CD4-positive, CD25-positive, alpha-beta regulatory T cell (primary cell): ENCODE data around the gene DTD1. TPM values are rescaled to one million over a fixed set of nuclear protein-coding genes. Genes with fewer than 3 reads are reported as not detected.

Experiments
- ATAC-seq, 2 donors: fragments of 150-1000 bp; cut with Tn5 transposase; one replicate each; pipeline ENCODE4 v1.10.0; 2021; ENCODE audit warnings: low read depth in 2 of 2, moderate number of reproducible peaks in 2 of 2, moderate library complexity in 1 of 2
- DNase-seq, 3 donors: peaks; one replicate each; pipeline versions ENCODE4 v3.0.0 to v3.0.0-alpha.2; 2012 to 2022; ENCODE audit warnings: mixed read lengths in 1 of 3
- H3K27ac ChIP-seq: one replicate; pipeline ENCODE4 v1.7.0; 2013; ENCODE audit warnings: mild to moderate bottlenecking, low read length; ENCODE audit not compliant: insufficient read depth, poor library complexity, severe bottlenecking
- H3K27me3 ChIP-seq: one replicate; pipeline ENCODE4 v1.7.0; 2013; ENCODE audit warnings: low read length; ENCODE audit not compliant: control insufficient read depth, insufficient read depth
- H3K36me3 ChIP-seq: one replicate; pipeline ENCODE4 v1.7.0; 2013; ENCODE audit warnings: mild to moderate bottlenecking, low read length, moderate library complexity; ENCODE audit not compliant: control insufficient read depth, insufficient read depth
- H3K4me1 ChIP-seq: 2 replicates; pipeline ENCODE4 v1.7.0; 2013; ENCODE audit warnings: mild to moderate bottlenecking, low read length; ENCODE audit not compliant: insufficient read depth, control insufficient read depth, poor library complexity, severe bottlenecking
- H3K4me3 ChIP-seq: one replicate; pipeline ENCODE4 v1.7.0; 2013; ENCODE audit warnings: low read depth, mild to moderate bottlenecking, low read length, moderate library complexity
- H3K9me3 ChIP-seq, 2 experiments: 1 replicate in 1 of 2; 2 replicates in 1 of 2; pipeline ENCODE4 v1.7.0; 2013; ENCODE audit warnings: low read length in 2 of 2, mild to moderate bottlenecking in 1 of 2, moderate library complexity in 1 of 2; ENCODE audit not compliant: control insufficient read depth in 2 of 2
- H3K27ac Mint-ChIP-seq, 3 donors: one replicate each; pipeline ENCODE4 v1.8.0; 2020 to 2022; ENCODE audit warnings: mild to moderate bottlenecking in 3 of 3, mixed read lengths in 3 of 3, moderate library complexity in 2 of 3
- H3K27me3 Mint-ChIP-seq: one replicate; pipeline ENCODE4 v1.8.0; 2022; ENCODE audit warnings: mild to moderate bottlenecking, mixed read lengths
- H3K36me3 Mint-ChIP-seq: one replicate; pipeline ENCODE4 v1.8.0; 2020; ENCODE audit warnings: mixed read lengths
- H3K4me1 Mint-ChIP-seq, 4 donors: one replicate each; pipeline ENCODE4 v1.8.0; 2020 to 2022; ENCODE audit warnings: mixed read lengths in 4 of 4, mild to moderate bottlenecking in 1 of 4
- H3K4me3 Mint-ChIP-seq, 4 donors: one replicate each; pipeline ENCODE4 v1.8.0; 2020 to 2022; ENCODE audit warnings: mild to moderate bottlenecking in 4 of 4, mixed read lengths in 4 of 4, moderate library complexity in 3 of 4
- H3K9me3 Mint-ChIP-seq, 7 donors: one replicate each; pipeline ENCODE4 v1.8.0; 2020 to 2022; ENCODE audit warnings: mixed read lengths in 7 of 7, mild to moderate bottlenecking in 3 of 7, moderate library complexity in 2 of 7
- polyA plus RNA-seq, 4 donors: library from polyadenylated mRNA; unstranded; fragments of 300-500 nt; fragmentation: Illumina TruSeq; gene quantifications; one replicate each; pipeline ENCODE4 v1.2.3, GENCODE V29; 2021
- total RNA-seq: library from RNA; stranded (reverse); gene quantifications from one replicate; pipeline ENCODE4 v1.2.3, GENCODE V29; 2022

The DTD1 gene
- total and polyA plus RNA-seq, 5 donors from 2014 or later, result 16.5 to 47.2 (median 44.4) TPM

DNA sequence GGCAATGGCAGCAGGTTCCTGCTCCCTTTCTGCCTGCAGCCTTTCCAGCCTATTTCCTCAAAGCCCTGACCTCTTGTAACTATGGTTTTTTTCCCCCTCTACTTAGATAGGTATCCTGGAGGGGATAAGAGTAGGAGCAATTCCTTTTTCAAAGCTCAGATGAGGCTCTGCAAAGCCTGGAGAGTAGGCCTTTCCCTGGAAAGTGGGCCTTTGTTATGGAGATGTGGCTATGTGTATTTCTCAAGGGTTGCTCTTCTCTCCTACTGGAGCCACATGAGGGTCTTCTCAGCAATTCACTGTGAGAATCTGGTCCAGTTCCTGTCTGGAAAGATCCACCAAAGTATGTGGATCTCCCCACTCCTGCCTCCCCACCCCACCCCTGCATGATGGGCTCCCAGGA lies 96.0 kb downstream of the DTD1 start:
- no peaks in the 10 kb centered on the region for H3K4me1 ChIP-seq
- no peak overlapping the region for H3K27ac Mint-ChIP-seq

DNA sequence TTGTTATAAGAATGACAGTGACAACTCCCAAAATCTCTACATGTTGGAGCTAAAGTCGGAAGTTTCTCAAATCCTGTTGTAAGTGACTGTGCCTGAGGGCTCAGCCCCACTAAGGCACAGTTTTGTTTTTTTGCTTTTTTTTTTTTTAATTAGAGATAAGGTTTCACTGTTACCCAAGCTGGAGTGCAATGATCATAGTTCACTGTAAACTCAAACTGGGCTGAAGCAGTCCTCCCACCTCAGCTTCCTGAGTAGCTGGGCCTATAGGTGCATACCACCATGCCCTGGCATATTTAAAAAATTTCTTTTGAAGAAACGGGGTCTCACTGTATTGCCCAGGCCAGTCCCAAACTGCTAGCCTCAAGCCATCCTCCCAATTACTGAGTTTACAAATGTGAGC lies 96.9 kb downstream of the DTD1 start:
- Mint-ChIP-seq H3K4me1 (peaks cover 0 to 9% (median 8%) of the 10 kb centered on the region in 4 donors), H3K27ac (no peak overlapping the region), H3K36me3 (peaks cover 14% of the 10 kb centered on the region), H3K9me3 (peaks cover 0 to 1% (median 0%) of the 10 kb centered on the region in 7 donors), H3K27me3 (no peaks in the 10 kb centered on the region), H3K4me3 (no peak overlapping the region)
- Histone ChIP-seq H3K27ac (no peak overlapping the region), H3K27me3 (no peaks in the 10 kb centered on the region), H3K4me3 (no peak overlapping the region), H3K9me3 (no peaks in the 10 kb centered on the region), H3K4me1 (no peaks in the 10 kb centered on the region), H3K36me3 (no peaks in the 10 kb centered on the region)
- ATAC-seq (no peak), DNase-seq (no peak)

More for the DNA sequence above, 96.0 kb downstream of the DTD1 start:
- peaks cover 15% of the 10 kb centered on the region for H3K36me3 Mint-ChIP-seq
- no peaks in the 10 kb centered on the region for H3K9me3 ChIP-seq
- no peaks in the 10 kb centered on the region for H3K27me3 ChIP-seq
- no peak overlapping the region for H3K27ac ChIP-seq
- H3K4me3 ChIP-seq, result no peak overlapping the region
- peaks cover 0 to 1% (median 0%) of the 10 kb centered on the region in 7 donors for H3K9me3 Mint-ChIP-seq
- no peak for DNase-seq
- H3K4me1 Mint-ChIP-seq, result peaks cover 0 to 18% (median 12%) of the 10 kb centered on the region in 4 donors
- no peak for ATAC-seq
- H3K4me3 Mint-ChIP-seq, result no peak overlapping the region
- no peaks in the 10 kb centered on the region for H3K36me3 ChIP-seq
- no peaks in the 10 kb centered on the region for H3K27me3 Mint-ChIP-seq

DNA sequence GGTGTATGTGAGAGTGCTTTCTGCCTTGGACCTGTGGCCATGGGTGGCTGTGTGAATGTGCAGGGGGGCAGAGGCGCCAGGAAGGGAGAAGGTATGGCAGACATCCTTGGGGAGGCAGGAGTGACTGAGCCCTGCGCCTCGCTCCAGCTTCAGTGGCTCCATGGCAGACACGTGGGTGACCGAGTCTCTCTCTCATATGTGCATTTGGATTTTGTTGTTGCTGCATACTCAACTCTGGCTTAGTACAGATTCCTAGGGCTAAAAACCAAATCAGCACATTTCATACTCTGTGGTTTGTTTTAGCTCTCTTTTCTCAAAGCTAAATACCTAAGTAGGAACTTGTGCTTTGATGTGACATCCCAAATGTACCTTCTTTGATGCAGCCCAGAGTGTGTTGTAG lies 97.6 kb downstream of the DTD1 start:
- no peaks in the 10 kb centered on the region for H3K4me1 ChIP-seq
- H3K9me3 Mint-ChIP-seq, result peaks cover 0 to 3% (median 0%) of the 10 kb centered on the region in 7 donors
- no peak overlapping the region for H3K27ac Mint-ChIP-seq
- peaks cover 0 to 12% (median 8%) of the 10 kb centered on the region in 4 donors for H3K4me1 Mint-ChIP-seq
- ATAC-seq (no peak), DNase-seq (no peak)
- H3K4me3 ChIP-seq, result no peak overlapping the region
- no peak overlapping the region for H3K27ac ChIP-seq
- no peaks in the 10 kb centered on the region for H3K36me3 ChIP-seq
- H3K4me3 Mint-ChIP-seq, result no peak overlapping the region
- H3K36me3 Mint-ChIP-seq, result peaks cover 11% of the 10 kb centered on the region
- no peaks in the 10 kb centered on the region for H3K27me3 Mint-ChIP-seq
- H3K27me3 ChIP-seq, result no peaks in the 10 kb centered on the region
- H3K9me3 ChIP-seq, result no peaks in the 10 kb centered on the region

DNA sequence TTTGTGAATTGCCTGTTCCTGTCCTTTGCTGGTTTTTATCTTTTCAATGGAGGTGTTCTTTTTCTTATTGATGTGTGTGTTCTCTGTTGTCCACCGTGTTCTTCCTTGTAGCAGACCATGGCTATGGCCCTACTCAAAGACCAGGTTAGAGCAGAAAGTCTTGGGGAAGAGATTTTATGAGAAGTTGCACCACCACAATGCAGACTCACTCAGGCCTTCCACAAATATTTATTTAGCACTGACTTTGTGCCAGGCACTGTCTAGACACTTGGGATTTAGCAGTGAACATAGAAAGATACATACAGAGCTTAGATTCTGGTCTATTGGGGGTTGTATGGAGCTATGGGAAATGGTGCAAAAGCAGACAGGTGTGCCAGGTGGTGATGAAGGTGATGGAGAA lies 98.8 kb downstream of the DTD1 start:
- Histone ChIP-seq H3K27ac (no peak overlapping the region), H3K27me3 (no peaks in the 10 kb centered on the region), H3K4me3 (no peak overlapping the region), H3K4me1 (no peaks in the 10 kb centered on the region), H3K9me3 (no peaks in the 10 kb centered on the region), H3K36me3 (no peaks in the 10 kb centered on the region)
- DNase-seq (no peak), ATAC-seq (no peak)
- Mint-ChIP-seq H3K4me3 (no peak overlapping the region), H3K9me3 (peaks cover 0 to 4% (median 0%) of the 10 kb centered on the region in 7 donors), H3K27me3 (no peaks in the 10 kb centered on the region), H3K4me1 (peaks cover 0 to 9% (median 7%) of the 10 kb centered on the region in 4 donors), H3K36me3 (peaks cover 7% of the 10 kb centered on the region), H3K27ac (peak overlapping the region in 2 of 3 donors; percentile 20 to 27)

DNA sequence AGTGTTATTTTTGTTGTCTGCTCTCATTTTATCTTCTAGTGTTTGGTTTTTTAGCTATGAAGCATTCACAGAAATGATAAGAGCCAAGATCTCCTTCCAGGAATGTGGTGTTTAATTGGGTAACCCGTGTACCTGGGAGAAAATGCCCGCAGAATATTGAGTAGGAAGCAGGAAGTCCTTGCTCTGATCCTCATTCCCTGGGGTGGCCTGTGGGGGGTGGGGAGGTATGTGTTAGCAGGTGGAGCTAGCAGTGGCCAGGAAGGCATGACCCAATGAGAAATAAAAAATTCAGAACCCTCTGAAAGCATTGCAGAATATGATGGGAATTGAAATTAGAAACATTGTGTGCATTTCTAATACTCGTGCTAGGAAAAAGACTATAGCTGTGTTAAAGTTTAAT lies 100.8 kb downstream of the DTD1 start:
- Mint-ChIP-seq H3K27ac (peak overlapping the region in 2 of 3 donors; percentile 9 to 49), H3K27me3 (no peaks in the 10 kb centered on the region), H3K9me3 (peaks cover 0 to 4% (median 0%) of the 10 kb centered on the region in 7 donors), H3K36me3 (peaks cover 7% of the 10 kb centered on the region), H3K4me3 (no peak overlapping the region), H3K4me1 (peaks cover 0 to 9% (median 7%) of the 10 kb centered on the region in 4 donors)
- ATAC-seq (no peak), DNase-seq (no peak)
- Histone ChIP-seq H3K27ac (no peak overlapping the region), H3K9me3 (no peaks in the 10 kb centered on the region), H3K36me3 (no peaks in the 10 kb centered on the region), H3K4me3 (no peak overlapping the region), H3K27me3 (no peaks in the 10 kb centered on the region), H3K4me1 (no peaks in the 10 kb centered on the region)

DNA sequence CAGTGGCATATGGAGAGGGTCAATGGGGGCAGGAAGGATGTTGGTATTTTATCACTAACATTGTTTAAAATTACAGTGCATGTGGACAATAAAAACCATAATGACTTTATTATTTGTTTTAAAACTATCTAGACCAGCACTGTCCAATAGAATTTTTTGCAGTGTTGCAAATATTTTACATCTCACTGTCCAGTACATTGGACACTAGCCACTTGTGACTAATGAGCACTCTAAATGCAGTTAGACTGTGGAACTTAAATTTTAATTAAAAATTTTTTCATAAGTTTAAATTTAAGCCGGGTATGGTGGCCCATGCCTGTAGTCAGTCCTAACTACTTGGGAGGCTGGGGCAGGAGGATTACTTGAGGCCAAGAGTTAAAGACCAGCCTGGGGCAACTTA lies 101.7 kb downstream of the DTD1 start:
- DNase-seq (no peak), ATAC-seq (no peak)
- H3K27me3 Mint-ChIP-seq, result no peaks in the 10 kb centered on the region
- Histone ChIP-seq H3K9me3 (no peaks in the 10 kb centered on the region), H3K4me1 (no peaks in the 10 kb centered on the region), H3K4me3 (no peak overlapping the region), H3K27me3 (no peaks in the 10 kb centered on the region), H3K36me3 (no peaks in the 10 kb centered on the region), H3K27ac (no peak overlapping the region)
- H3K27ac Mint-ChIP-seq, result no peak overlapping the region
- no peak overlapping the region for H3K4me3 Mint-ChIP-seq
- peaks cover 7% of the 10 kb centered on the region for H3K36me3 Mint-ChIP-seq
- peaks cover 0 to 9% (median 7%) of the 10 kb centered on the region in 4 donors for H3K4me1 Mint-ChIP-seq
- peaks cover 0 to 4% (median 0%) of the 10 kb centered on the region in 7 donors for H3K9me3 Mint-ChIP-seq

DNA sequence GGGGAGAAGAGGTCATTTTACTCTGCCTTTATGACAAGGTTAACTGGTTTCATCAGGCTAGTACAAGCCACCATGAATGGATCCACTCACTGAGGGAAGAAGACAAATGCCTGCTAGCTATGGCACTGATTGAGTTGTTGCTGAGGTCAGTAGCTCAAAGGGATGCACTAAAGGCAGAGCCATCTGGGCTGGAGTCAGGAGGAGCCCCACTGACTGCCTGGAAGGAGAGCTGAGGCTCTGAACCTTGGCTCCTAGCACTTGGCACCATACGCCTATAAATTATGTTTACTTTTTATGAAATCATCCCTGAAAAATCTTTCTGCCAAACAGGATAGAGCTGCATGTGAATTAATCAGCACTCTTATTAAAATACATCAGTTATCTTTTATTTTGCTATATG lies 104.6 kb downstream of the DTD1 start:
- Mint-ChIP-seq H3K9me3 (peaks cover 0 to 4% (median 0%) of the 10 kb centered on the region in 7 donors), H3K4me1 (peaks cover 0 to 11% (median 6%) of the 10 kb centered on the region in 4 donors), H3K27me3 (no peaks in the 10 kb centered on the region), H3K27ac (peak overlapping the region in 1 of 3 donors; percentile 13), H3K4me3 (no peak overlapping the region), H3K36me3 (peaks cover 3% of the 10 kb centered on the region)
- H3K27me3 ChIP-seq, result no peaks in the 10 kb centered on the region
- DNase-seq, result no peak
- H3K4me1 ChIP-seq, result no peaks in the 10 kb centered on the region
- no peaks in the 10 kb centered on the region for H3K36me3 ChIP-seq
- no peak overlapping the region for H3K27ac ChIP-seq
- no peak overlapping the region for H3K4me3 ChIP-seq
- H3K9me3 ChIP-seq, result no peaks in the 10 kb centered on the region
- no peak for ATAC-seq

DNA sequence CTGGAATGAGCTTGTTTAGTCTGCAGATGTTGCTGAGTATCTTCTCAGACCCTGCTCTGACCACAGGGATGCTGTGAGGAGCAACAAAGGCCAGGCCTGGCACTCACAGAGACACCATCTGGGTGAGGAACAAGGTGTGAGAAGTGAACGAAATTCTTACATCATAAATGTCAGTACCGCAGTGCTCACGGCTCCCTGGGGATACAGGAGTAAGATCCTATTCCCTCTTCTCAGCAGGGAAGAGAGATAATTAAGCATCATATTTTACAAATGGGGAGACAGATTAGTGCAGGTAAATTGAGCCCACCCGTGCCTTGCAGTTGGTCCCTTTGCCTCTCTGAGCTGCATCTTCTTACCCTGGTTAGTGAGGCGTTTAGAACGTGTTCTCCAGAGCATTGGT lies 106.2 kb downstream of the DTD1 start:
- Histone ChIP-seq H3K4me1 (no peaks in the 10 kb centered on the region), H3K36me3 (no peaks in the 10 kb centered on the region), H3K27me3 (no peaks in the 10 kb centered on the region), H3K27ac (no peak overlapping the region), H3K9me3 (no peaks in the 10 kb centered on the region), H3K4me3 (no peak overlapping the region)
- no peak overlapping the region for H3K4me3 Mint-ChIP-seq
- peaks cover 0 to 6% (median 0%) of the 10 kb centered on the region in 7 donors for H3K9me3 Mint-ChIP-seq
- ATAC-seq, result no peak
- peaks cover 8% of the 10 kb centered on the region for H3K36me3 Mint-ChIP-seq
- H3K4me1 Mint-ChIP-seq, result peaks cover 0 to 11% (median 6%) of the 10 kb centered on the region in 4 donors
- H3K27me3 Mint-ChIP-seq, result no peaks in the 10 kb centered on the region
- H3K27ac Mint-ChIP-seq, result no peak overlapping the region
- no peak for DNase-seq
